ENCODE results near the gene MDFIC.

DNA sequence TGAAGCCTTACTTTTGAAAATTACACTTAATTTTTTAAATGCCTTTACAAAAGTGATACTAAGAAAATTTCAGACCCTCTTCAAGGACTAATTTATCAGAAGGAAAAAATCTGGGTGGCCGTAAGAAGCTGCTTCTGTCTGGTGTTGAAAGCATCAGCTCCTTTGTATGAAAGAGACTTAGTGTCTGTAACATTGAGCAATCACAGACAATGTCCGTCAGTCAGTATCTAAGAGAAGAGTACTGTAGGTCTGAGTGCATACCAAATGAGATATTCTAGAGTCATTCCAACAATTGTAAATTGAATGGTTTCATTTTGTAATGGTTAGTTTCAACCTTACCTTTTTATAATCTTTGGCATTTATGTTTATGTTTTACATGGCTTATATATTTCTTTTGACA is 11.1 kb upstream of the MDFIC start:
- TF ChIP-seq, protein P1, sequence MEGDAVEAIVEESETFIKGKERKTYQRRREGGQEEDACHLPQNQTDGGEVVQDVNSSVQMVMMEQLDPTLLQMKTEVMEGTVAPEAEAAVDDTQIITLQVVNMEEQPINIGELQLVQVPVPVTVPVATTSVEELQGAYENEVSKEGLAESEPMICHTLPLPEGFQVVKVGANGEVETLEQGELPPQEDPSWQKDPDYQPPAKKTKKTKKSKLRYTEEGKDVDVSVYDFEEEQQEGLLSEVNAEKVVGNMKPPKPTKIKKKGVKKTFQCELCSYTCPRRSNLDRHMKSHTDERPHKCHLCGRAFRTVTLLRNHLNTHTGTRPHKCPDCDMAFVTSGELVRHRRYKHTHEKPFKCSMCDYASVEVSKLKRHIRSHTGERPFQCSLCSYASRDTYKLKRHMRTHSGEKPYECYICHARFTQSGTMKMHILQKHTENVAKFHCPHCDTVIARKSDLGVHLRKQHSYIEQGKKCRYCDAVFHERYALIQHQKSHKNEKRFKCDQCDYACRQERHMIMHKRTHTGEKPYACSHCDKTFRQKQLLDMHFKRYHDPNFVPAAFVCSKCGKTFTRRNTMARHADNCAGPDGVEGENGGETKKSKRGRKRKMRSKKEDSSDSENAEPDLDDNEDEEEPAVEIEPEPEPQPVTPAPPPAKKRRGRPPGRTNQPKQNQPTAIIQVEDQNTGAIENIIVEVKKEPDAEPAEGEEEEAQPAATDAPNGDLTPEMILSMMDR (IDR thresholded peaks at IDR 0.05 in 8 of 11, conservative IDR thresholded peaks at IDR 0.05 in 3 of 11), result no peak
- no peak for TF ChIP-seq POLR2A (IDR thresholded peaks at IDR 0.05)
- TF ChIP-seq POLR2AphosphoS5 (IDR thresholded peaks at IDR 0.05), result no peak
